Measurements from ENCODE around the gene VPS37D. TPM values are rescaled to one million over a fixed set of nuclear protein-coding genes. Genes with fewer than 3 reads are reported as not detected.
A peak's percentile ranks its signal among the peaks of the same experiment; 100 is the strongest.

VPS37D gene
- total RNA-seq, 1 donor from 2014 or later = 1.3 TPM

DNA sequence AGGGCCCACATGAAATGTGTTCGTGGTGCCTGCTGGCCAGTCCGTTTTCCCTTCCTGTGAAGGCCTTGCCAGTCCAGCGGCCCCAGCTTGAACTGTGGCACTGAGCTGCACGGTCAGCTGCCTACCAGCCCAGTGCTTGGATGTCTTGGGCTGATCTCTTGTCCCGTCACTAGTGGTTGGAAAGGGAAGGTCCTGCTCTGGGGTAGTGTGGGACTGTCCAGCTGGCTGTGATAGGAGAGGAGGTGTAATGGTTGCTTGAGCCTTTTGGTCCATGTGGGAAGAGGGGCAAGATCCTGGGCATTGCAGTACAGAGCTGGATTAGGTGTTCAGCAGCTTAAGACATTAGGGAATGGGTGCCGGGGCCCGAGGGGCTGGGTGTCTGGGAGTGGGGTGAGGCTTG, 30.8 kb downstream of the VPS37D start:
- intact Hi-C loops (cut with DNase I) = no loop called here
- H3K36me3 ChIP-seq = peaks cover 63 to 87% of the 10 kb centered on the region in 2 donors
- TF ChIP-seq, protein P1, sequence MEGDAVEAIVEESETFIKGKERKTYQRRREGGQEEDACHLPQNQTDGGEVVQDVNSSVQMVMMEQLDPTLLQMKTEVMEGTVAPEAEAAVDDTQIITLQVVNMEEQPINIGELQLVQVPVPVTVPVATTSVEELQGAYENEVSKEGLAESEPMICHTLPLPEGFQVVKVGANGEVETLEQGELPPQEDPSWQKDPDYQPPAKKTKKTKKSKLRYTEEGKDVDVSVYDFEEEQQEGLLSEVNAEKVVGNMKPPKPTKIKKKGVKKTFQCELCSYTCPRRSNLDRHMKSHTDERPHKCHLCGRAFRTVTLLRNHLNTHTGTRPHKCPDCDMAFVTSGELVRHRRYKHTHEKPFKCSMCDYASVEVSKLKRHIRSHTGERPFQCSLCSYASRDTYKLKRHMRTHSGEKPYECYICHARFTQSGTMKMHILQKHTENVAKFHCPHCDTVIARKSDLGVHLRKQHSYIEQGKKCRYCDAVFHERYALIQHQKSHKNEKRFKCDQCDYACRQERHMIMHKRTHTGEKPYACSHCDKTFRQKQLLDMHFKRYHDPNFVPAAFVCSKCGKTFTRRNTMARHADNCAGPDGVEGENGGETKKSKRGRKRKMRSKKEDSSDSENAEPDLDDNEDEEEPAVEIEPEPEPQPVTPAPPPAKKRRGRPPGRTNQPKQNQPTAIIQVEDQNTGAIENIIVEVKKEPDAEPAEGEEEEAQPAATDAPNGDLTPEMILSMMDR (IDR thresholded peaks at IDR 0.05) = no peak
- H3K27me3 ChIP-seq = no peaks in the 10 kb centered on the region
- H3K4me3 ChIP-seq = no peak overlapping the region
- no peak for DNase-seq (ENCODE audit: low spot score in 2 of 2)
- H3K27ac ChIP-seq = no peak overlapping the region
- no peaks in the 10 kb centered on the region for H3K9me3 ChIP-seq
- H3K4me1 ChIP-seq = no peaks in the 10 kb centered on the region

DNA sequence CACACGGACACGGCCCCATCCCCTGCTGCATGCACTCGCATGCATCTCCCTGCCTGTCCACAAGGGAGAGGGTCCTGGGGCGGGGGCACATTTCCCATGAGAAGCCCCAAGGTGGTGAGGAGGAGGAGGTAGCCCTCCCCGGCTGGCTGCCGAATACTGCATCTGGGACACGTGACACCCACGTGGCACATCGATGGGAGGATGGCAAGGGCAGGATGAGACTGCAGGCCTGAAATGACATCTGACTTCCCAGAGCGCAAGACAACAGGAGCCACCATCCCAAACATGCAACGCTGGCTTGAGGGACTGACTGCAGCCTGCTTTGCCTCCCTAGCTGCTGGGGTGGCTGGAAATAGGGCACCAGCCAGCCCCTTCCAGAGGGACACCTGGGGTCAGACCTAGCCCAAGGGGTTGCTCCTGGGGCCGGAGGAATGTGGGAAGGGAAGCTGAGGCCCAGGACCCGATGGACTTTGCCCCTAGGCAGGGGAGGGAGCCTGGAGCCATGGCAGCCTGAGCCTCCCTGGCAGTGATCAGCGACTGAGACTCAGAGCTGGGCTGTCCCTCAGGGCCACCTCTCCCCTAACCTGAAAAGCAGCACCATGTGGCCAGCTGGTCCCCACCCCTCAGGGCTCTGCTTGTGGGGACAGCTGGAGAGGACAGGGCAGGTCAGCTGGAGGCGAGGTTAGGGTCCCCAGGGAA, 31.9 kb downstream of the VPS37D start:
- DNase-seq (ENCODE audit: low spot score in 2 of 2) = no peak
- TF ChIP-seq, protein P1 (IDR thresholded peaks at IDR 0.05) = no peak
- no peaks in the 10 kb centered on the region for H3K9me3 ChIP-seq
- H3K4me1 ChIP-seq = no peaks in the 10 kb centered on the region
- no peak overlapping the region for H3K27ac ChIP-seq
- H3K27me3 ChIP-seq = no peaks in the 10 kb centered on the region
- H3K4me3 ChIP-seq = no peak overlapping the region
- H3K36me3 ChIP-seq = peaks cover 52 to 76% of the 10 kb centered on the region in 2 donors
- intact Hi-C loops (cut with DNase I) = no loop called here

DNA sequence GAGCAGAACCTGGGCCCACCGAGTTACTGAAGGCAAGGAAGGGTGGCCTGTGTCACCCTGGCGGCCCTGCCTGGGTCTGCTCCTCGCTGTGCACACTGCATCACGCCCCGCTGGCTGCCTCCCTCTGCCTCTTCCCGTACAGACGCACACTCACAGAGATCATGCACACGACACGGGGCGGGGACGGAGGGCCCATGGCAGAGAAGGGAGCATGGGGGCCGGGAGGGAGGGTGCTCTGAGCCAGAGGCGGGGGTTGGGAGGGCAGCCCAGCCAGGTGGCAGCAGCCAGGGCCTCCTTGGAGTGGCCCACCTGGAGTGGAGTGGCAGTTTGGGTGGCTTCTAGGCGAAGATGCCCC, 32.4 kb downstream of the VPS37D start:
- Histone ChIP-seq H3K27me3 (no peaks in the 10 kb centered on the region), H3K27ac (no peak overlapping the region), H3K36me3 (peaks cover 47 to 70% of the 10 kb centered on the region in 2 donors), H3K9me3 (no peaks in the 10 kb centered on the region), H3K4me3 (no peak overlapping the region), H3K4me1 (peaks cover 0 to under 1% of the 10 kb centered on the region in 2 donors)
- no peak for DNase-seq (ENCODE audit: low spot score in 2 of 2)
- intact Hi-C loops (cut with DNase I) = no loop called here
- TF ChIP-seq, protein P1 (IDR thresholded peaks at IDR 0.05) = no peak

DNA sequence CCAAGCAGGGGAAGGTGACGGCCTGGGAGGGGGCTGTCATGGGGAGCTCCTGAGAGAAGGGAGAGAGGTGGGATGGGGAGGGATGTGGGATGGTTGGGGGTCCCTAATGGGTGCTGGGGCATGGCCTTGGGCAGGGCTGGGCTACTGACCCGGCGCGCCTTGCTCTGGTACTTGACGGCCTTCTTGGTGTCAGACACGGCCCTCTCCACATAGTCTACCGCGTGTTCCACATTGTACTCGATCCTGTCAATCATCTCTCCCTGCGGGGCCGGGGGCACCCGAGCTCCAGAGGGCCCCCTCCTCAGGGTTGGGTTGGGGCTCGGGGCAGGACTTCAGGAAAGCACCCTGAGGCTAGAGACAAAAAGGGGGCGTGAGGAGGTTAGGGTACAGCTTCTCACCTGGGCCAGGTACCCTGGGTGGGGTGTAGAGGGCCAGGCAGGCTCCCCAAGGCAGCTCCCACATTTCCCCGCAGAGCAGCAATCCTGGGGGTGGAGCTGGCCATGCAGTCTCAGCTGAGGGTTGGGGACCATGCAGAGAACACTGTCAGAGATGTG, 33.0 kb downstream of the VPS37D start:
- H3K27me3 ChIP-seq = no peaks in the 10 kb centered on the region
- no peaks in the 10 kb centered on the region for H3K9me3 ChIP-seq
- DNase-seq (ENCODE audit: low spot score in 2 of 2) = no peak
- peaks cover 42 to 64% of the 10 kb centered on the region in 2 donors for H3K36me3 ChIP-seq
- H3K4me3 ChIP-seq = no peak overlapping the region
- H3K4me1 ChIP-seq = peaks cover 0 to 6% of the 10 kb centered on the region in 2 donors
- TF ChIP-seq, protein P1 (IDR thresholded peaks at IDR 0.05) = no peak
- no peak overlapping the region for H3K27ac ChIP-seq
- intact Hi-C loops (cut with DNase I) = no loop called here

DNA sequence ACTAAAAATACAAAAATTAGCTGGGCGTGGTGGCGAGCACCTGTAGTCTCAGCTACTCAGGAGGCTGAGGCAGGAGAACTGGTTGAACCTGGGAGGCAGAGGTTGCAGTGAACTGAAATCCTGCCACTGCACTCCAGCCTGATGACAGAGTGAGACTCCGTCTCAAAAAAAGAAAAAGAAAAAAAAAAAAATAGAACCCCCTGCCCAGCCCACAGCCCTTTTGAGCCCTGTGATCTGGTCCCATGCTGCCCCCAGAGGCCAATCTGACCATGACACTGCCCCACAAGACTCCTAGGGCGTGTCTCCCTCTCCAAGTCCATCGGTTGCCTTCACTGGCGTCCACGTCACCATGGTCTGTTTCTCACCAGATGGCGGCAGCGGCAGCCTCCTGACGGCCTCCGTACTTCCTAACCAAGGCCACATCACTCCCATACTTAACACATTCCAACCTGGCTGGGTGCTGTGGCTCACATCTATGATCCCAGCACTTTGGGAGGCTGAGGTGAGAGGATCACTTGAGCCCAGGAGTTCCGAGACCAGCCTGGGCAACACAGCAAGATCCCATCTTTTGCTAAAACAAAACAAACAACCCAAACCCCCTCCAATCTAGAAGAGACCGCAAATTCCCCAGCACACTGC, 33.8 kb downstream of the VPS37D start:
- TF ChIP-seq, protein P1 (IDR thresholded peaks at IDR 0.05) = peak; percentile 6 to 50 (median 45)
- H3K9me3 ChIP-seq = no peaks in the 10 kb centered on the region
- peaks cover 35 to 56% of the 10 kb centered on the region in 2 donors for H3K36me3 ChIP-seq
- peaks cover 0 to 12% of the 10 kb centered on the region in 2 donors for H3K4me1 ChIP-seq
- H3K27ac ChIP-seq = no peak overlapping the region
- H3K4me3 ChIP-seq = no peak overlapping the region
- DNase-seq (ENCODE audit: low spot score in 2 of 2) = no peak
- H3K27me3 ChIP-seq = no peaks in the 10 kb centered on the region
- intact Hi-C loops (cut with DNase I) = no loop called here
